H1 (cell line): ENCODE measurements around the gene PSMC5. TPM values are rescaled to one million over a fixed set of nuclear protein-coding genes. Genes with fewer than 3 reads are reported as not detected.

Experiments
- ATF3 ChIP-seq: IDR thresholded peaks from 2 replicates; pipeline ENCODE4 v1.6.1; 2011; ENCODE audit warnings: low read depth, mild to moderate bottlenecking, low read length; ENCODE audit not compliant: insufficient read depth
- E2F6 ChIP-seq: IDR thresholded peaks from 2 replicates; pipeline ENCODE4 v1.6.1; 2012; ENCODE audit warnings: inconsistent platforms
- GABPA ChIP-seq: IDR thresholded peaks from 2 replicates; pipeline ENCODE4 v1.6.1; 2011; ENCODE audit warnings: mild to moderate bottlenecking, low read length, moderate library complexity, borderline replicate concordance; ENCODE audit not compliant: insufficient read depth
- JUND ChIP-seq: IDR thresholded peaks from 2 replicates; pipeline ENCODE4 v1.6.1; 2011; ENCODE audit warnings: mild to moderate bottlenecking, improper control_type of control experiment, low read length
- RFX5 ChIP-seq: IDR thresholded peaks from 2 replicates; pipeline ENCODE4 v1.6.1; 2011; ENCODE audit warnings: low read depth, low read length, improper control_type of control experiment, borderline replicate concordance
- SUZ12 ChIP-seq: fragments of 200-600 bp; sonication (generic); IDR thresholded peaks from 2 replicates; pipeline ENCODE4 v1.6.1; 2012; ENCODE audit warnings: mild to moderate bottlenecking, inconsistent platforms, low read length, moderate library complexity, mixed read lengths
- TCF12 ChIP-seq: IDR thresholded peaks from 2 replicates; pipeline ENCODE4 v1.6.1; 2011; ENCODE audit warnings: low read depth, mild to moderate bottlenecking, low read length
- polyA plus RNA-seq, 7 experiments: library from polyadenylated mRNA; depleted of rRNA in 3 of 7; stranded (reverse) in 5 of 7; unstranded in 2 of 7; fragments of >200 nt in 5 of 7; fragments of 200-250 nt in 2 of 7; gene quantifications; 1 replicate in 5 of 7; 2 replicates in 1 of 7; 4 replicates in 1 of 7; pipeline versions ENCODE4 v1.2.1 to v1.2.3, GENCODE V29; 2011 to 2013; ENCODE audit warnings: missing spikeins in 2 of 7, mixed read lengths in 2 of 7
- total RNA-seq: library from RNA; stranded (reverse); fragmentation: NEBNext Ultra II Directional; extraction: Animal tissue kit (Norgen Biotek cat#: 25700); gene quantifications from 2 replicates; pipeline ENCODE4 v1.2.1, GENCODE V29; 2021

PSMC5 gene
- total and polyA plus RNA-seq, 2 of the 8 experiments (the other 6 are each of a cell fraction or from before 2014, with no cell fraction given), result 172 to 180 TPM

- TF ChIP-seq ATF3 (no peak), TCF12 (no peak), SUZ12 (no peak), GABPA (no peak), JUND (no peak), E2F6 (no peak), RFX5 (no peak)
These were observed 17.3 kb upstream of the PSMC5 start (continued) for GRCh38 chr17:63809970-63810369.
